ENCODE data around the gene LNX2. TPM values are rescaled to one million over a fixed set of nuclear protein-coding genes. Genes with fewer than 3 reads are reported as not detected.

The LNX2 gene
- total and polyA plus RNA-seq, 2 of the 4 experiments (the other 2 are of a cell fraction), result 3.1 to 7.2 TPM

DNA sequence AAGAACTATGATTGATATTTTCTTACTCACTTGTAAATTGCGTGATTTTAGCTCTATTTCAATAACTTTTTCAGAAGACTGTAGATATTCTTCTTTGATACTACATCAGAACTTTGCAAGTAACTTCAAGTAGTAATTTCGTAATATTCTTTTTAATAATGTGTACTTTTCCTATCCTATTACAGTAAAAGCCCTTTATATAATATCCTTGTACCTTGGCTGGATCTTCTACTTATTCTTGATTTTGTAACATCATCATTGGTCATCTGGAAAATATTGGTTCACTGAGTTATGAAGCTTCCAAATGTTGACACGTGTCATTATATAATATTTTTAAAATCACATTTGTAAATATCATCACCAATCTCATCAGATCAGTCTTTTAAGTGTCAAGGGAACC, 33.7 kb upstream of the LNX2 start:
- DNase-seq (no peak), ATAC-seq (ENCODE audit: low read depth) (no peak)
- Histone ChIP-seq H2BK5ac (ENCODE audit: low read depth, low read length, poor library complexity, severe bottlenecking) (no peak overlapping the region), H2AK5ac (ENCODE audit: low read depth, low read length) (no peak overlapping the region), H2AFZ (replicated peaks; ENCODE audit: low read length, poor library complexity) (no peak overlapping the region), H3K36me3 (ENCODE audit: control insufficient read depth, insufficient read depth, low read length) (peaks cover 10% of the 10 kb centered on the region), H3K27ac (ENCODE audit: insufficient read depth, low read length) (no peak overlapping the region), H3K9ac (ENCODE audit: low read depth, low read length) (no peak overlapping the region), H3K4ac (ENCODE audit: low read depth, low read length) (no peak overlapping the region), H4K5ac (ENCODE audit: low read depth, low read length) (no peak overlapping the region), H2BK120ac (ENCODE audit: low read depth, low read length) (no peak overlapping the region), H3K56ac (ENCODE audit: extremely low read depth, insufficient read depth, low read length) (no peak overlapping the region), H3K9me1 (ENCODE audit: insufficient read depth, low read length) (peaks cover 6% of the 10 kb centered on the region; the same call in 1 of the 2 replicates), H4K91ac (ENCODE audit: insufficient read depth, low read depth, low read length) (no peak overlapping the region), H3K14ac (replicated peaks; ENCODE audit: low read depth, low read length) (no peak overlapping the region), H3K27me3 (ENCODE audit: control insufficient read depth, insufficient read depth, low read length) (no peaks in the 10 kb centered on the region), H2AK9ac (replicated peaks; ENCODE audit: low read depth, low read length, poor library complexity) (no peak overlapping the region), H4K8ac (ENCODE audit: low read depth in 2 of 2, low read length in 2 of 2) (no peak overlapping the region), H4K20me1 (ENCODE audit: insufficient read depth, low read length) (no peaks in the 10 kb centered on the region; the same call in 1 of the 2 replicates), H3K4me3 (ENCODE audit: insufficient read depth, low read depth, low read length) (no peak overlapping the region), H2BK15ac (ENCODE audit: low read depth, low read length) (no peak overlapping the region), H3K79me1 (ENCODE audit: low read depth in 1 of 2, low read length in 2 of 2) (peaks cover 17 to 22% of the 10 kb centered on the region in 2 experiments; a peak in 3 of 4 replicates), H3K23ac (ENCODE audit: low read depth, low read length) (no peak overlapping the region), H3K9me3 (ENCODE audit: control insufficient read depth, insufficient read depth, low read length) (0 out of 2 replicates have a peak, but pooled peaks cover 3% of the 10 kb centered on the region), H3K4me1 (ENCODE audit: control insufficient read depth, insufficient read depth, low read length) (peaks cover 2% of the 10 kb centered on the region), H2BK20ac (ENCODE audit: low read depth, low read length) (no peak overlapping the region), H3K4me2 (ENCODE audit: low read depth, low read length) (no peak overlapping the region), H3K18ac (ENCODE audit: low read depth, low read length) (no peak overlapping the region)
- TF ChIP-seq, protein P1, sequence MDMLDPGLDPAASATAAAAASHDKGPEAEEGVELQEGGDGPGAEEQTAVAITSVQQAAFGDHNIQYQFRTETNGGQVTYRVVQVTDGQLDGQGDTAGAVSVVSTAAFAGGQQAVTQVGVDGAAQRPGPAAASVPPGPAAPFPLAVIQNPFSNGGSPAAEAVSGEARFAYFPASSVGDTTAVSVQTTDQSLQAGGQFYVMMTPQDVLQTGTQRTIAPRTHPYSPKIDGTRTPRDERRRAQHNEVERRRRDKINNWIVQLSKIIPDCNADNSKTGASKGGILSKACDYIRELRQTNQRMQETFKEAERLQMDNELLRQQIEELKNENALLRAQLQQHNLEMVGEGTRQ (IDR thresholded peaks at IDR 0.05; ENCODE audit: low read depth, low read length), result no peak
- no peak for TF ChIP-seq CEBPB (IDR thresholded peaks at IDR 0.05; ENCODE audit: low read depth, low read length)
- no peak for TF ChIP-seq POLR2A (IDR thresholded peaks at IDR 0.05; ENCODE audit: low read depth, low read length)
- no peak for TF ChIP-seq MXI1 (IDR thresholded peaks at IDR 0.05; ENCODE audit: borderline replicate concordance, low read depth, low read length)
- TF ChIP-seq, protein P2, sequence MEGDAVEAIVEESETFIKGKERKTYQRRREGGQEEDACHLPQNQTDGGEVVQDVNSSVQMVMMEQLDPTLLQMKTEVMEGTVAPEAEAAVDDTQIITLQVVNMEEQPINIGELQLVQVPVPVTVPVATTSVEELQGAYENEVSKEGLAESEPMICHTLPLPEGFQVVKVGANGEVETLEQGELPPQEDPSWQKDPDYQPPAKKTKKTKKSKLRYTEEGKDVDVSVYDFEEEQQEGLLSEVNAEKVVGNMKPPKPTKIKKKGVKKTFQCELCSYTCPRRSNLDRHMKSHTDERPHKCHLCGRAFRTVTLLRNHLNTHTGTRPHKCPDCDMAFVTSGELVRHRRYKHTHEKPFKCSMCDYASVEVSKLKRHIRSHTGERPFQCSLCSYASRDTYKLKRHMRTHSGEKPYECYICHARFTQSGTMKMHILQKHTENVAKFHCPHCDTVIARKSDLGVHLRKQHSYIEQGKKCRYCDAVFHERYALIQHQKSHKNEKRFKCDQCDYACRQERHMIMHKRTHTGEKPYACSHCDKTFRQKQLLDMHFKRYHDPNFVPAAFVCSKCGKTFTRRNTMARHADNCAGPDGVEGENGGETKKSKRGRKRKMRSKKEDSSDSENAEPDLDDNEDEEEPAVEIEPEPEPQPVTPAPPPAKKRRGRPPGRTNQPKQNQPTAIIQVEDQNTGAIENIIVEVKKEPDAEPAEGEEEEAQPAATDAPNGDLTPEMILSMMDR (conservative IDR thresholded peaks at IDR 0.05; ENCODE audit: low read depth, low read length), result no peak
- no peak for TF ChIP-seq NFE2L2 (IDR thresholded peaks at IDR 0.05; ENCODE audit: low read depth, low read length)
- TF ChIP-seq FOS (IDR thresholded peaks at IDR 0.05; ENCODE audit: low read depth, low read length), result no peak
- no peak for TF ChIP-seq MAZ (IDR thresholded peaks at IDR 0.05; ENCODE audit: borderline replicate concordance, low read depth, low read length)
- TF ChIP-seq SMC3 (IDR thresholded peaks at IDR 0.05; ENCODE audit: low read depth, low read length), result no peak
- TF ChIP-seq RCOR1 (IDR thresholded peaks at IDR 0.05; ENCODE audit: insufficient replicate concordance, low read length), result no peak
- no peak for TF ChIP-seq MAFK (IDR thresholded peaks at IDR 0.05; ENCODE audit: low read depth, low read length)
- no peak for TF ChIP-seq CHD1 (IDR thresholded peaks at IDR 0.05; ENCODE audit: low read depth, low read length)
- no peak for TF ChIP-seq BHLHE40 (IDR thresholded peaks at IDR 0.05; ENCODE audit: low read depth, low read length)
- no peak for TF ChIP-seq RFX5 (IDR thresholded peaks at IDR 0.05; ENCODE audit: low read depth, low read length)
- TF ChIP-seq, protein P3, sequence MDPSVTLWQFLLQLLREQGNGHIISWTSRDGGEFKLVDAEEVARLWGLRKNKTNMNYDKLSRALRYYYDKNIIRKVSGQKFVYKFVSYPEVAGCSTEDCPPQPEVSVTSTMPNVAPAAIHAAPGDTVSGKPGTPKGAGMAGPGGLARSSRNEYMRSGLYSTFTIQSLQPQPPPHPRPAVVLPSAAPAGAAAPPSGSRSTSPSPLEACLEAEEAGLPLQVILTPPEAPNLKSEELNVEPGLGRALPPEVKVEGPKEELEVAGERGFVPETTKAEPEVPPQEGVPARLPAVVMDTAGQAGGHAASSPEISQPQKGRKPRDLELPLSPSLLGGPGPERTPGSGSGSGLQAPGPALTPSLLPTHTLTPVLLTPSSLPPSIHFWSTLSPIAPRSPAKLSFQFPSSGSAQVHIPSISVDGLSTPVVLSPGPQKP (IDR thresholded peaks at IDR 0.05; ENCODE audit: borderline replicate concordance, low read depth, low read length), result no peak
- TF ChIP-seq RAD21 (IDR thresholded peaks at IDR 0.05; ENCODE audit: low read length), result no peak
- ChIA-PET CTCF (interaction anchor here (0.6 kb wide), 1 partner anchor 121 kb away, joined by 4 read pairs; no protein-coding TSS in a partner anchor), POLR2A (ENCODE audit: unreplicated experiment) (no interaction called here)
- no CpG with 5 or more reads among the region's 3 CpGs for WGBS, 2 experiments (ENCODE audit: extremely low coverage in 2 of 2, insufficient read length in 1 of 2)
- in situ Hi-C loops (cut with MboI; ENCODE audit: low sequenced_read_pairs) (no loop called here), dilution Hi-C loops (cut with HindIII; ENCODE audit: low sequenced_read_pairs, unreplicated experiment) (no loop called here), intact Hi-C loops (cut with micrococcal nuclease) (no loop called here)
- BruUV-seq (replicated peaks), result no TSS peak
